Measurements from ENCODE around the gene PLAC9. TPM values are rescaled to one million over a fixed set of nuclear protein-coding genes. Genes with fewer than 3 reads are reported as not detected.

PLAC9 gene
- total RNA-seq, 4 donors from 2014 or later, result 1.3 to 17.4 (median 8.5) TPM

DNA sequence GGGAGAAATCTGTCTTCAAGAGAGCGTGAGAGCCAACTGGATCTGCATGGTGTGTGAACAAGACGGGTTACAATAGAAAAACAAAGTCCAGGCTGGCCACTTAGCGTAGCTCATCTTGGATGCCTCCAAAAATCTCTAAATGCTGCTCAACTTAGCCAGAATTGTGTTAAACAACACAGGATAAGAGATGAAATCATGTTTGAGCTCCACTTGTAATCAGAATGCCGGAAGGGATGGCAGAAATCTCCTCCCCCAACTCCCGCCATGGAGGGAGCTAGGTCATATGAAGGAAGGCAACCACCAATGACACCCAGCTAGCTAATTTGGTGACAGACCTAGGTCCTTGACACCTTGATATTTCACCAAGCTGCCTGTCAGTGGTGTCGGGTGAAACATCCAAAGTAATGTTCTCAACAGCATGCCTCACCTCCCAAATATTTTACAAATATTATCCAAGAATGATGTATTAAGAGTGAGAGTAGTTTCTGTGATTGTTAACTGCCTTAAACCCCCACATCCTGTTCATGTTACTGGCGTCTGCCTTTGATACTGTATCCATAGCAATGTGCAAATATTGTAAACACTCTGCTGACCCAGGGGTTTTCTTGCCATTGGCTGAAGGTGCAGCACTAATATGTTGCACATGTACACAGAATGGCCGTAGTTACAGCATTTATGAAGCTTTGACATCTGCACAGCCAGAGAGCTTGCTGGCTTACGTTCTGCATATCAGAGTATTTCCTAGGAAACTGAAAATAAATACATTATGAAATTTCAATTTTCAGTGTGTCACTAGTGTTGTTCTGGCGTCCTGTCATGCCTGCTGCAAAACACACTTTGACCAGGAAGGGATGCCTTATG, 28.2 kb upstream of the PLAC9 start:
- DNase-seq (ENCODE audit: low spot score in 2 of 2), result no peak
- no peak overlapping the region for H3K4me3 ChIP-seq (ENCODE audit: low read depth, poor library complexity, severe bottlenecking)
- intact Hi-C loops (cut with DNase I; ENCODE audit: low total_unique reads), result no loop called here
- WGBS, 2 donors, result 35 to 37% methylated on average over 10 of the region's 10 CpGs
- TF ChIP-seq POLR2A (IDR thresholded peaks at IDR 0.05) (no peak), CTCF (IDR thresholded peaks at IDR 0.05) (no peak)

DNA sequence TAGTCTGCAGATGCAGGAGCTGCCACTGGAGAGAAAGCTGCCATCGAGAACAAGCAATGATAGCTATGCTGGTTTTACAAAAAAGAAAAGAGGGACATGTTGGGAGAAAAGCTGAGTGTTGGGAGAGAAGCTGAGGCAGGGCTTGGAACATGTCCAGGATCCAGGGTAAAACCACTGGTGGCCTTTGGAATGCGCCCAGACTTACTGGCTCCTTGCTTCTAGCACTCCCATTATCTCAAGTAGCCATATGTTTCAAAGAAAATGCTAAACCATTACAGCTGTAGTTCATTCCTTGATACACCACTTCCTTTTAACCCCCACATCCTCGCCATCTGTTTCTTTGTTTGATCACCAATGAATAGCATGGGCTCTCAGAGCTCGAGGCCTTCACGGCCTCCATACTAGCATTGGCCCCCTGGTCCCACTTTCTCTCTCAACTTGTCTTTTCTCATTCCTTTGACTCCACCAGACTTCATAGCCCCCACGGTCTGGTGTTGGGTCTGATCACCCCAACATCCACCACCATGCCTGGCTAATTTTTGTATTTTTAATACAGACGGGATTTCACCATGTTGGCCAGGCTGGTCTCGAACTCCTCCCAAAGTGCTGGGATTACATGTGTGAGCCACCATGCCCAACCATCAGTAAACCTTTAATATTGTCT, 23.8 kb upstream of the PLAC9 start:
- WGBS, 2 donors, result 80 to 91% methylated on average over 8 of the region's 8 CpGs
- intact Hi-C loops (cut with DNase I; ENCODE audit: low total_unique reads), result no loop called here
- TF ChIP-seq POLR2A (IDR thresholded peaks at IDR 0.05) (no peak), CTCF (IDR thresholded peaks at IDR 0.05) (no peak)
- H3K4me3 ChIP-seq (ENCODE audit: low read depth, poor library complexity, severe bottlenecking), result no peak overlapping the region
- DNase-seq (ENCODE audit: low spot score in 2 of 2), result no peak

GRCh38 chr10:80110986-80111385, 21.5 kb upstream of the PLAC9 start:
- H3K4me3 ChIP-seq (ENCODE audit: low read depth, poor library complexity, severe bottlenecking), result no peak overlapping the region
- TF ChIP-seq CTCF (IDR thresholded peaks at IDR 0.05) (no peak), POLR2A (IDR thresholded peaks at IDR 0.05) (no peak)
- intact Hi-C loops (cut with DNase I; ENCODE audit: low total_unique reads), result no loop called here
- whole genome bisulfite sequencing, 2 donors, result 90 to 96% methylated on average over 1 of the region's 1 CpG
- no peak for DNase-seq (ENCODE audit: low spot score in 2 of 2)

- 84 to 85% methylated on average over 4 of the region's 4 CpGs for WGBS, 2 donors
- TF ChIP-seq POLR2A (IDR thresholded peaks at IDR 0.05) (no peak), CTCF (IDR thresholded peaks at IDR 0.05) (no peak)
- DNase-seq (ENCODE audit: low spot score in 2 of 2), result no peak
- intact Hi-C loops (cut with DNase I; ENCODE audit: low total_unique reads), result no loop called here
- H3K4me3 ChIP-seq (ENCODE audit: low read depth, poor library complexity, severe bottlenecking), result no peak overlapping the region
Measured at GRCh38 chr10:80118669-80119068, 13.9 kb upstream of the PLAC9 start.

DNA sequence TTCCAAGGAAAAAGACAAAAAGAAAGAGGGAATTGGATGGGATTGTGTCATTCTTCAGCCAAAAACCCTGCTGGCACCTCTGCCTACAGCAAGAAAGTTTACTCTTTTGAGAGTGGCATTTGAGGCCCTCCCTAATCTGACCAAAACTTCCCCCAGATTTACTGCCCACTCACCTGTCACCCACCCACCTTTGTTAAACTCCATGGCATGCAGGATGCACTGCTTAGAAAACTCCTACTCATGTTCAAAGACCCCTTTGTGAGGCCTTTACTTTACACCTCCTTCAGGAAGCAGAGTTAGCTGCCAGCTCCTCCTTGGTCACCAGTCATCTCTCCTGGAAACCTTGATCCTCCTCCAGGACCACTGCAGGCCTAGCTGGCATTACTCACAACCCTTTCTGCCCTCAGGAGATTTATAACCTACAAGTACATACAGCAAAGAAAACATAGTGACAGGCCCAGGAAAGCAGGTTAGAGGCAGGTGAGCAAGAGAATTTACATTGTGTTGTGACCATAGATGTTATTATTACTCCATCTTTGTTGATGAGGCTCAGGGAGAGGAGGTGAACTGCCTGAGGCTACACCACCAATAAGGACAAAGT, 10.3 kb upstream of the PLAC9 start:
- no peak overlapping the region for H3K4me3 ChIP-seq (ENCODE audit: low read depth, poor library complexity, severe bottlenecking)
- no peak for DNase-seq (ENCODE audit: low spot score in 2 of 2)
- TF ChIP-seq POLR2A (IDR thresholded peaks at IDR 0.05) (no peak), CTCF (IDR thresholded peaks at IDR 0.05) (no peak)
- intact Hi-C loops (cut with DNase I; ENCODE audit: low total_unique reads), result no loop called here

All from lower leg skin (tissue), 4 donors.